ENCODE data around the gene CHST8. TPM values are rescaled to one million over a fixed set of nuclear protein-coding genes. Genes with fewer than 3 reads are reported as not detected.
"Not testable (repeated sequence)": the region's sequence is repeated elsewhere in the genome, so short reads cannot be mapped to it uniquely, and the experiment has no call there.

The CHST8 gene
- total RNA-seq, 2 experiments from 2014 or later, result not detected

GRCh38 chr19:33647146-33647545 lies 25.4 kb downstream of the CHST8 start:
- peaks cover 4% of the 10 kb centered on the region for H3K27me3 Mint-ChIP-seq
- H3K4me1 Mint-ChIP-seq, result no peaks in the 10 kb centered on the region
- no peak overlapping the region for H3K27ac Mint-ChIP-seq
- DNase-seq, result no peak
- no peak overlapping the region for H3K4me3 Mint-ChIP-seq
- peaks cover 2% of the 10 kb centered on the region for H3K9me3 Mint-ChIP-seq
- H3K36me3 Mint-ChIP-seq, result no peaks in the 10 kb centered on the region

GRCh38 chr19:33649627-33650305 lies 28.0 kb downstream of the CHST8 start:
- no peaks in the 10 kb centered on the region for H3K36me3 Mint-ChIP-seq
- no peak overlapping the region for H3K27ac Mint-ChIP-seq
- H3K9me3 Mint-ChIP-seq, result peaks cover 4% of the 10 kb centered on the region
- no peaks in the 10 kb centered on the region for H3K4me1 Mint-ChIP-seq
- H3K4me3 Mint-ChIP-seq, result no peak overlapping the region
- no peaks in the 10 kb centered on the region for H3K27me3 Mint-ChIP-seq
- DNase-seq, result no peak

GRCh38 chr19:33653684-33654083 lies 31.9 kb downstream of the CHST8 start:
- no peaks in the 10 kb centered on the region for H3K36me3 Mint-ChIP-seq
- no peak overlapping the region for H3K27ac Mint-ChIP-seq
- no peaks in the 10 kb centered on the region for H3K4me1 Mint-ChIP-seq
- no peak overlapping the region for H3K4me3 Mint-ChIP-seq
- peaks cover 14% of the 10 kb centered on the region for H3K27me3 Mint-ChIP-seq
- DNase-seq, result no peak
- H3K9me3 Mint-ChIP-seq, result peaks cover 4% of the 10 kb centered on the region

- Mint-ChIP-seq H3K4me3 (no peak overlapping the region), H3K27me3 (peaks cover 21% of the 10 kb centered on the region), H3K4me1 (no peaks in the 10 kb centered on the region), H3K27ac (no peak overlapping the region), H3K9me3 (peaks cover 4% of the 10 kb centered on the region), H3K36me3 (no peaks in the 10 kb centered on the region)
- DNase-seq, result no peak
Measured at GRCh38 chr19:33654840-33655508, 33.2 kb downstream of the CHST8 start.

GRCh38 chr19:33659835-33660234 lies 38.1 kb downstream of the CHST8 start:
- no peaks in the 10 kb centered on the region for H3K4me1 Mint-ChIP-seq
- no peak for DNase-seq
- H3K27ac Mint-ChIP-seq, result no peak overlapping the region
- no peaks in the 10 kb centered on the region for H3K9me3 Mint-ChIP-seq
- peaks cover 32% of the 10 kb centered on the region for H3K27me3 Mint-ChIP-seq
- no peaks in the 10 kb centered on the region for H3K36me3 Mint-ChIP-seq
- no peak overlapping the region for H3K4me3 Mint-ChIP-seq

- Mint-ChIP-seq H3K27ac (no peak overlapping the region), H3K36me3 (no peaks in the 10 kb centered on the region), H3K4me1 (no peaks in the 10 kb centered on the region), H3K4me3 (no peak overlapping the region), H3K9me3 (no peaks in the 10 kb centered on the region), H3K27me3 (peaks cover 35% of the 10 kb centered on the region)
- no peak for DNase-seq
Measured at GRCh38 chr19:33660410-33661124, 38.8 kb downstream of the CHST8 start.

GRCh38 chr19:33661336-33661735 lies 39.6 kb downstream of the CHST8 start:
- Mint-ChIP-seq H3K27me3 (peaks cover 34% of the 10 kb centered on the region), H3K36me3 (no peaks in the 10 kb centered on the region), H3K4me3 (no peak overlapping the region), H3K4me1 (no peaks in the 10 kb centered on the region), H3K27ac (no peak overlapping the region), H3K9me3 (no peaks in the 10 kb centered on the region)
- DNase-seq, result no peak

- Mint-ChIP-seq H3K36me3 (no peaks in the 10 kb centered on the region), H3K27ac (no peak overlapping the region), H3K27me3 (peaks cover 31% of the 10 kb centered on the region), H3K9me3 (no peaks in the 10 kb centered on the region), H3K4me1 (no peaks in the 10 kb centered on the region), H3K4me3 (no peak overlapping the region)
- no peak for DNase-seq
Measured at GRCh38 chr19:33662391-33663092, 40.8 kb downstream of the CHST8 start.

- H3K4me3 Mint-ChIP-seq, H3K9me3 Mint-ChIP-seq, H3K27ac Mint-ChIP-seq, H3K36me3 Mint-ChIP-seq, H3K4me1 Mint-ChIP-seq, DNase-seq: not testable (repeated sequence)
- peaks cover 26% of the 10 kb centered on the region for H3K27me3 Mint-ChIP-seq
Measured at GRCh38 chr19:33663316-33663715, 41.6 kb downstream of the CHST8 start.

- H3K27me3 Mint-ChIP-seq, result peaks cover 22% of the 10 kb centered on the region
- no peaks in the 10 kb centered on the region for H3K36me3 Mint-ChIP-seq
- no peaks in the 10 kb centered on the region for H3K9me3 Mint-ChIP-seq
- H3K27ac Mint-ChIP-seq, result no peak overlapping the region
- H3K4me3 Mint-ChIP-seq, result no peak overlapping the region
- no peaks in the 10 kb centered on the region for H3K4me1 Mint-ChIP-seq
- DNase-seq, result no peak
Measured at GRCh38 chr19:33664744-33665143, 43.0 kb downstream of the CHST8 start.

GRCh38 chr19:33665776-33666595 lies 44.2 kb downstream of the CHST8 start:
- Mint-ChIP-seq H3K27me3 (peaks cover 18% of the 10 kb centered on the region), H3K4me3 (no peak overlapping the region), H3K9me3 (no peaks in the 10 kb centered on the region), H3K27ac (no peak overlapping the region), H3K4me1 (no peaks in the 10 kb centered on the region), H3K36me3 (no peaks in the 10 kb centered on the region)
- no peak for DNase-seq

GRCh38 chr19:33667141-33667650 lies 45.4 kb downstream of the CHST8 start:
- Mint-ChIP-seq H3K27ac (no peak overlapping the region), H3K4me3 (no peak overlapping the region), H3K4me1 (no peaks in the 10 kb centered on the region), H3K36me3 (no peaks in the 10 kb centered on the region), H3K27me3 (peaks cover 17% of the 10 kb centered on the region), H3K9me3 (no peaks in the 10 kb centered on the region)
- DNase-seq, result no peak

- no peak overlapping the region for H3K27ac Mint-ChIP-seq
- DNase-seq, result no peak
- no peak overlapping the region for H3K4me3 Mint-ChIP-seq
- no peaks in the 10 kb centered on the region for H3K36me3 Mint-ChIP-seq
- no peaks in the 10 kb centered on the region for H3K4me1 Mint-ChIP-seq
- H3K9me3 Mint-ChIP-seq, result no peaks in the 10 kb centered on the region
- H3K27me3 Mint-ChIP-seq, result peaks cover 10% of the 10 kb centered on the region
Measured at GRCh38 chr19:33667881-33668280, 46.1 kb downstream of the CHST8 start.

GRCh38 chr19:33668968-33669367 lies 47.2 kb downstream of the CHST8 start:
- Mint-ChIP-seq H3K9me3 (no peaks in the 10 kb centered on the region), H3K36me3 (no peaks in the 10 kb centered on the region), H3K27me3 (peaks cover 8% of the 10 kb centered on the region), H3K4me1 (no peaks in the 10 kb centered on the region), H3K4me3 (no peak overlapping the region), H3K27ac (no peak overlapping the region)
- no peak for DNase-seq

Data from activated naive CD8-positive, alpha-beta T cell treated with anti-CD3 and anti-CD28 coated beads for 36 hours (primary cell).